Right ventricle myocardium inferior (tissue), 1 donor: ENCODE measurements around the gene NPW. TPM values are rescaled to one million over a fixed set of nuclear protein-coding genes. Genes with fewer than 3 reads are reported as not detected.

ENCODE experiments used
- ATAC-seq: fragments of 200-7000 bp; cut with Tn5 transposase; one replicate; pipeline ENCODE4 v1.9.1; 2020; ENCODE audit warnings: mild to moderate bottlenecking, moderate library complexity
- DNase-seq: peaks from one replicate; pipeline ENCODE4 v3.0.0; 2021; ENCODE audit errors: missing footprints
- intact Hi-C: fragments of 100-400 bp; cut with DNase I; formaldehyde crosslinking; loops from one replicate; pipeline ENCODE4 v1.11.0; 2022
- total RNA-seq: library from RNA; stranded (reverse); fragmentation: NEBNext Ultra II Directional; extraction: Animal tissue kit (Norgen Biotek cat#: 25700); gene quantifications from one replicate; pipeline ENCODE4 v1.2.1, GENCODE V29; 2021
- donor health status: DM: no; HTN: yes; CAD: no; lungs with severe emphysema.

The NPW gene
- total RNA-seq, 1 donor from 2014 or later = not detected

- no peak for DNase-seq
- ATAC-seq = no peak
- intact Hi-C loops = no loop called here
Measured at GRCh38 chr16:1998852-1999801, 20.5 kb upstream of the NPW start.

DNA sequence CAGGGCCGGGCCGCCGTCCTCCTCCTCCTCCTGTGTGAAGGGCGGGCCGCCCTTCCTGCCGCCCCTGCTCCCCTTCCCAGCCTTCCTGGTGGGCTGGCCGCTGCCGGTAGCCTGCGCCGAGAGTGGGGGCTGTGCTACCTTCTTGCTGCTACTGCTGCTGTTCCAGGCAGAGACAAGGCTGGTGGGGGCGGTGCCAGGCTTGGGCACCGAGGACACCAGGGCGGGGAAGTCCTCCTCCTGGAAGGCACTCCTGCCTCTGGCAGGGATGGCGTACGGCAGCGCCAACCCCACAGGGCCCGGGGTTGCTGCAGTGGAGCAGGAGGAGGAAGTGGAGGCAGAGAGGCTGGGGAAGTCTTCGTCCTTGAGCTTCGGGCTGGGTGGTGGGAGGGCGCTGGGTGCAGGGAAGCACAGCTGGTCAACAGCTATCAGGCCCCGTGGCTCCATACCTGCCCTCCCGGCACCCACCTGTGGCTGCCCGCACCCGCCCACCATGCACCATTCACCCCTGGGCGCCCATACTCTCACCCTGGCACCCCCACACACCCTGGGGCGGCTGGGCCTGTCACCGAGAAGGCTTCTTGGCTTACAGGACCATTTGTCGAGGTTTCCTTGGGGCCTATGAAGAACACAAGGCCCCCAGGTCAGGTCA is 19.6 kb upstream of the NPW start:
- ATAC-seq (no peak), DNase-seq (no peak)
- intact Hi-C loops = no loop called here

DNA sequence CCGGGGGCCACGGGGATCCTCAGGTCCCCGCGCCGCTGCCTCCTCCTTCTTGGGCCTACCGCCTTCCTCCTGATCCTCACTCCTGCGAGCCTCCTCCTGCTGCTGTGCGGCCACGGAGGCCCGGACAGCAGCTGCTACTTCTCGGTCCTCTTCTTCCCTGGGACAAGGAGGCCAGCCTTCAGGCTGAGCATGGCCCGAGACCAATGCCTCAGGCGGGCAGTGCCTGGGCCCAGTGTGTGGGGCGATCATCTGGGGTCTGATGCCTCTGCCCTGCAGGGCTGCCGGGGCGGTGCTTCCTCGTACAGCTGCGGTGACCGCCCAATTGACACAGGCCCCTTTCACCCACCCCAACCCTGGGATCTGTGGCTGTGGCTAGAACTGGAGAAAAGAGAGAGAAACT is 18.6 kb upstream of the NPW start:
- ATAC-seq (no peak), DNase-seq (no peak)
- intact Hi-C loops = no loop called here

DNA sequence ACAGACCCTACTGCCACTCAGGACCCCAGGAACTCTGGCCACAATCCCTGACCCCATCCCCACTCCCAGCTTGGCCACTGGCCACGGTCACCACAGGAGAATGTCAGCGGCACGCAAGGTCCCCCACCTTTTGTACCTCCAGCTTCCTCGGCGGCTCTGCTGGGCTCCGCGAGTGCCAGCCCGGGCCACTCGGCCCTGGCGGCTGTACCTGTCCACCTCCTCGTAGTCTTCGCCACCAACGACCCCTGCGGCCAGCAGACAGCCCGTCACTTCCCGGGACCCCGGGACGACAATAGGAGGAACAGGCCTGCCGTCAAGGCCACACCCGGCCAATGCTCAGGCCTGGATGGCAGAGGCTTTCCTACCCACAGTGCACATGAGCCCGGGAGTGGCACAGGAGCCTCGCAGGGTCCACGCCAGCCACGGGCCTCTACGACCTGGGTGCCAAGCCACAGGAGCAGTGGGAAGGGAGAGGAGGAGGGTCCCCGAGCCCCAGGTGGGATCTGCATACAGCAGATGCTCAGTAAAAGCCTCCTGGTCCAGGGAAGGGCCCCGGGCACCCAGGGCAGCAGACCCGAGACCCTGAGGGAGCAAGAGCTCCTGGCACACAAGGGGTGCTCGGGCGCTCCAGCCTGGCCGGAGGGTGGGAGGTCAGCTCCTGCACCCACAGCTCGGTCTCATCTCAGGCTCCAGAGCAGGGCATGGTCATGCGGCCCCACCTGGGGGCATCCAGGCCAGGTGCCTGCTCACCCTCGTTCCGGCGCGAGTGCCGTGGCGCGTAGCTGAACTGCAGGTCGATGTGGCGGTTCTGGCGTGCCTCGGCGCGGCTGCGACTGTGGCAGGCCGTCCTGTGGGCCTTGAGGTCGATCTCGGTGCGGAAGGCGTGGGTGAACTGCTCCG is 17.9 kb upstream of the NPW start:
- DNase-seq = no peak
- intact Hi-C loops = no loop called here

DNA sequence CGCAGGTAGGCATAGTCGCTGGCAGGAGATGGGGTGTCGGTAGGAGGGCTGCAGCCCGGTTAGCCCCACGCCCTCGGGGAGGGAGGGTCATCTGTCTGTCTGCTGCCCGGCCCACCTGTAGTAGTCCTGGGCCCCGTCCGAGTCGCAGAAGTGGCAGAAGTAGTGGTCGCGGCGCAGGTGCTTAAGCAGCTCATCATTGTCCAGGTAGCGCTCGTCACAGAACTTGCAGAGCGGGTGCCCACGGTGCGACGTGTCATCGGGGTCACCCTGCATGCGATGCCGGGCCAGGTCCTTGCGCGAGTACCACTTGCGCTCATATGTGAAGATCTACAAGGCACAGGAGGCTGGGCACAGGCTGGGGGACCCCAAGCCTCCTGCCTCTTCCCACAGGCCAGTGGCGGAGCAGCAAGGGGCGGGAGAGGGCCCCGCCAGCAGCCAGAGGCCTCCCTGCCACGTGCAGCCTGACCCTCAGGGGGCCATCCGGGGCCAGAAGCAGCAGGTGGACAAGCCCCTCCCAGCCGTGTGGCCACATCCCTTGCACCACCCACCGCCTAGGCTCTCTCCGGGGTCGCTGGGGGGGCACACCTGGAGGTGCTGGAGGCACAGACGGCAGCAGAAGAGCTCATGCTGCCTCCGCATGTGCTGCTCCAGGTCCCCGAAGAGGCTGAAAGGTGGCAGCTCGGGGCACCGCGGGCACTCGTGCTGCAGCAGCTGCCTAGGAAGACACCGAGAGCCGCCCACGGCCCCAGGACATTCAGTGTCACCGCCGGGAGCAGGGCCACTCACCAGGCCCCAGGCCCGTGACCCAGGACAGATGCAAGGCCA is 17.0 kb upstream of the NPW start:
- intact Hi-C loops = no loop called here
- ATAC-seq (no peak), DNase-seq (no peak)

More for the DNA sequence above, 17.9 kb upstream of the NPW start:
- ATAC-seq = no peak

- intact Hi-C loops = no loop called here
- no peak for DNase-seq
- no peak for ATAC-seq
Measured at GRCh38 chr16:2003231-2003826, 16.3 kb upstream of the NPW start.

DNA sequence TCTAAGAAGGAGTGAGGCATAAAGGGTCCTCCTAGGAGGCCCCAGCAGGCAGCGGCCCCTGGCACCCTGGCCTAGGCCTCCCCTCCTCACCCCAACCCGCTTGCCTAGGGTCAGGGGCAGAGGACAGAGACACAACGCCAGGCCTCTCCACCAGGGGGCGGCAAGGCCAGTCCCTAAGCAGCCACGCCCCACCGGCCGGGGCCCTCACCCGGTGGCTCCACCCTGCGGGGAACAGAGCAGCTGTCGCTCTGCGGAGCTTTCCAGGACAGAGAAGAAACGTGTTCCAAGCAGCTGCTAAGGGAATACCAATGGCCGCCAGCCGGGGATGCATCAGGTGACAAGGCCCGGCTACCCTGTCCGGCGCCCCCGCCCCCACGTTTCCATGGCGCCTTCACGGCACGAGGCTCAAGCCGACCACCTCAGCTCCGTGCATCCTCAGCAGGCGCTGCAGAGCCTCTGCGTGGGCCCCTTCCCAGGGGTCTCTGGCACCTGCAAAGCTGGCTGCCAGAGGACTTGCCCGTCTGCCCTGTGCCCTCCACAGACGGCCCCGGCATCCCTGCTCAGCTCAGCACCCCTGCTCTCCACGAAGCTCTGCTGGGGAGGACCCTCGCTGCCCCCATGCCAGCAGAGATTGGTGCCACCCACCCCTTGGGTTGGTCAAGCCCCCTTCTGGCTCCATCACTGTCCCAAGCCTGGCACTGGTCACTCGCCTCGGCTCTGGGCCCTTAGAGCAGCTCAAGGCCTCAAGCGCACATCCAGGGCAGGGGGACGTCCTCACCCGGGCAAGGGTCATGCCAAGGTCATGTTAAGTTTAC is 15.6 kb upstream of the NPW start:
- DNase-seq = peak; percentile 95
- peak; percentile 91 for ATAC-seq
- intact Hi-C loops = no loop called here

- no peak for DNase-seq
- intact Hi-C loops = no loop called here
- no peak for ATAC-seq
Measured at GRCh38 chr16:2004795-2005517, 14.6 kb upstream of the NPW start.

DNA sequence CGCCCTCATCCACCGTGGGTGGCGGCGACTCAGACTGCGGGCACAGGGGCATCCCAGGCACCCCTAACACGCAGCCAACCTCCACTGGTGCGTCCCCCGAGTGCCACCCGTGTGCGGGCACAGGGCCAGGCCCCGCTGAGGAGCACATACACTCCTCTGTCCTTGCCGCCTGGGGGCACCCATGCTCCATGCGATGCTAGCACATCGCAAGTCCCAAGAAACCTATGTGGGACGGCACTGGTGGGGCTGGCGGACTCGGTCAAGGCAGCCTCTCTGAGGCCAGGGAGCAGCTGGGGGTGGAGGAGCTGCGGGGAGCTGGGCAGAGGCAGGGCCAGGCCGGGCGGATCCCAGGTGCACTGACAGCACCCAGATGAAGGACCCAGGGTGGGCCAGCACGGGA is 13.9 kb upstream of the NPW start:
- intact Hi-C loops = no loop called here
- DNase-seq (no peak), ATAC-seq (no peak)

- intact Hi-C loops = no loop called here
- DNase-seq (no peak), ATAC-seq (no peak)
Measured at GRCh38 chr16:2006317-2006716, 13.3 kb upstream of the NPW start.

GRCh38 chr16:2007081-2007836 is 12.3 kb upstream of the NPW start:
- ATAC-seq (no peak), DNase-seq (no peak)
- intact Hi-C loops = no loop called here

- no peak for DNase-seq
- intact Hi-C loops = no loop called here
- no peak for ATAC-seq
Measured at GRCh38 chr16:2008009-2008526, 11.5 kb upstream of the NPW start.

DNA sequence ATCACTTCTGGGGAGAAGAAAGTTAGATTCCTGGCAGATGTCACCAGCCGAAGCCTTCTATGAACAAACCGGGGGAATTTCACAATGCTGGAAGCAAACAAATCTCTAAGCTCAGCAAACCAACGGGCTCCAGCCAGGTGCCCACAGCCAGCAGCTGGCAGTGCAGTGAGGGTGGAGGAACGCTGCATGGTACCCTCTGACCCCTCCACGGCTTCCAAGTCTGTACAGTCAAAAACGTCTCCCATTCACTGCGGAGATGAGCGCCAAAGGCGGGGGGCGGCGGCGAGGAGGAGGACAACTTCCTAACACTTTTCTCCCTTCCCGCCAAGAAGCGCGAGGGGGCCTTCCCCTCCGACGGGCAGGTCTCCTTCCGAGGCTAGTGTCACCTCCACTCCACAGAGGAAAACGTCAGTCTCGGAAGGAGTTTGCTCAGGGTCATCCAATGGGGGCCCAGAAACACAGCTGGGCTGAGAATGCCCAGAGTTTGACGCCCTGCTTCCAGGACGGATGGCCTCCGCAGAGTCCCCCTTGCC is 10.9 kb upstream of the NPW start:
- no peak for DNase-seq
- intact Hi-C loops = no loop called here
- no peak for ATAC-seq

DNA sequence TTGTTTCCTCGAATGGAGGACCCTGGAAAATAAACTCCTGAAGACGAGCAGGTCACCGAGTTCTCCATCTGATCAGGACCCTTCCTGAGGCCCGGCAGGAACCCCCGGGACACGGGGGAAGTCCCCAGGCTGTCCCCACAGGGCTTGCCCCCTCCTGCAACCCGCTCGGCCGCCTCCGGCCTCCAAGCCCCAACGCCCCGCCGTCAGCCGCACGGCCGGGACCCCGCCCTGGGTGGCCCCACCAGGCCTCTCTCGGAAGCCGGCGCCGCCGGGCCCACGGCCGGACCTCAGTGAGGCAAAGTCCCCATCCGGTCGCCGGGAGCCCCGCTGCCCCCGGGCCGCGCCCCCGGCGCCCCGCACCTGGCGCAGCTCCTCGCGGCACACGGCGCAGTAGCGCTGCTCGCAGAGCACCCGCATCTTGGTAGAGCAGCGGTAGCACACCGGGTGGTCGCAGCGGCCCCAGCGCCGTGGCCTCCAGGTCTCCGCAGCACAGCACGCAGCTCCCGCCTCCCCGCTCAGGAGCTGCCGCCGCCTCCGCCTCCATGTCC is 10.3 kb upstream of the NPW start:
- ATAC-seq = no peak
- intact Hi-C loops = no loop called here
- DNase-seq = no peak

DNA sequence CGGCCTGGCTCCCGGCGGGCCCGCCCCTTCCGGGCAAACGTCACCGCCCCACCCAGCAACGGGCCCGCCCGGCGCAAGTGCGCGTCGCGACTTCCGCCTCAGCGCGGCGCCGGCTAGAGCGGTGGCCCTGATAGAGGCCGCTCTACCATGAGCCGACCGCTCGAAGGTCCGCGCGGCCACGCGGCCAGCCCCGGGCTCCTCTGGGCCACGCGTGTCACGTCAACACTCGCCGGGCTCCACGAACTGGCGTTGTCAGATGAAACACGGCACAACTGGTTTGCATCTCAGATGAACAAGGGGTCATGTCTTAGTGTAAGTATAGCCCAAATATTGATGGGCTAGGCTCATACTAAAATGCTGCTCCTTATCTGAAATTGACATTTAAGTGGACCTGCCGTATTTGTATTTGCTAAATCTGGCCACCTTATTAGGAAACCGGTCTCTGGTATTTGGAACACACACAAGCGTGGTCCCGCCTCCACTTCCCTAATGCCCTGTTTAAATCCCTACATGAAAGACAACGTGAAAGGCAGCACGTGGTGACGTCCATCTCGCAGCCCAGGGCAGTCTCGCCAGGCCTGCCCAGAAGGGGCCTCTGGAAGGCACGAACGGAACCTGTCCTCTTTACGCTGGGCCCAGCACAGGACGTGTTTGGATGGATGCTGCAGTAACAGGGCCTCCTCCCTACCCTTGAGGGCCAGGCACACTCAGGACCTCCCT is 9.6 kb upstream of the NPW start, which contains the start of gene ZNF598:
Gene ZNF598 (minus strand): TSS at position 31 of the 720 bp plus-strand sequence.
- intact Hi-C loops = no loop called here
- ATAC-seq (peak; percentile 98), DNase-seq (peak; percentile 91)
